HG03045 (cell line): Measurements from ENCODE around the gene PNMA8B.
"Not testable (repeated sequence)": the region's sequence is repeated elsewhere in the genome, so short reads cannot be mapped to it uniquely, and the experiment has no call there.

ENCODE experiments used
- ATAC-seq: cut with Tn5 transposase; IDR thresholded peaks from one replicate; pipeline ENCODE4 v1.9.1; 2021; ENCODE audit warnings: mild to moderate bottlenecking, moderate library complexity; ENCODE audit not compliant: unreplicated experiment

Gene PNMA8B, protein sequence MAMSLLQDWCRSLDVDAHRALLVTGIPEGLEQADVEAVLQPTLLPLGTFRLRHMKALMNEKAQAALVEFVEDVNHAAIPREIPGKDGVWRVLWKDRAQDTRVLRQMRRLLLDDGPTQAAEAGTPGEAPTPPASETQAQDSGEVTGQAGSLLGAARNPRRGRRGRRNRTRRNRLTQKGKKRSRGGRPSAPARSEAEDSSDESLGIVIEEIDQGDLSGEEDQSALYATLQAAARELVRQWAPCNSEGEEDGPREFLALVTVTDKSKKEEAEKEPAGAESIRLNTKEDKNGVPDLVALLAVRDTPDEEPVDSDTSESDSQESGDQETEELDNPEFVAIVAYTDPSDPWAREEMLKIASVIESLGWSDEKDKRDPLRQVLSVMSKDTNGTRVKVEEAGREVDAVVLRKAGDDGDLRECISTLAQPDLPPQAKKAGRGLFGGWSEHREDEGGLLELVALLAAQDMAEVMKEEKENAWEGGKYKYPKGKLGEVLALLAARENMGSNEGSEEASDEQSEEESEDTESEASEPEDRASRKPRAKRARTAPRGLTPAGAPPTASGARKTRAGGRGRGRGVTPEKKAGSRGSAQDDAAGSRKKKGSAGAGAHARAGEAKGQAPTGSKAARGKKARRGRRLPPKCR

DNA sequence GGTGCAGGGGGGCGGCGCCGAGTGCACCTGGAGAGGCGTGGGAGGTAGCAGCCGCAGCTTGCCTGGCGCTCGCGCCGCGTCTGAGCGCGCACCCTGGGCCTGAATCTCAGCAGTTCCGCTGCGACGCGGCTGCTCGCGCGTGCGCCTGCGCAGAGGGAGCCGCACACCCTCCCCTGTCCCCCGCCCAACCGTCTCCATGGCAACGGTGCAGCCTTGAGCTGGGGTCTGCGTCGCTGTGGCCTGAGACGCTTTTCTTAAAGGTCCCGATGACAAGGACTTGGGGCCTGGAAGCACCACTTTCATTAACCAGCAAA lies at the start of gene PNMA8B:
TSS of gene PNMA8B (minus strand) at position 82 of the 314 bp plus-strand sequence. CDS start 402 bp downstream, outside the sequence.
- no peak for ATAC-seq

DNA sequence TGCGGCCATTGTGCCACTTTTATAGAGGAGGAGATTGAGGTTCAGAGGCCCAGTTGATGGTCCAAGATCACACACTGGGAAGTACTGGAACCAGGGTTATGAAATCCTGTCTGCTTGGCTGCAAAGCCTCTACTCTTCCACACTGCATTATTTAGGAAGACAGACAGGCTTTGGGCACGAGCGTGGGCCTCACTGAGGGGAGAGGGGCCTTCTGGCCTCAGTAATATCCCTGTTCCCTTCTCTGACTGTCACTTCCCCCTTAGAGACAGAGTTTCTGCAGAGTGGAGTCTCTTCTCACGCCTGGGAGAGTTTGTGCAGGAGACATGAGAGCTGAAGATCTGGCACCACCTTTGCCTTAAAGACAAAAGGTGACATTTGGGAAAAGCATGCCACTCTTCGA lies 49.0 kb upstream of the PNMA8B start:
- ATAC-seq, result no peak

DNA sequence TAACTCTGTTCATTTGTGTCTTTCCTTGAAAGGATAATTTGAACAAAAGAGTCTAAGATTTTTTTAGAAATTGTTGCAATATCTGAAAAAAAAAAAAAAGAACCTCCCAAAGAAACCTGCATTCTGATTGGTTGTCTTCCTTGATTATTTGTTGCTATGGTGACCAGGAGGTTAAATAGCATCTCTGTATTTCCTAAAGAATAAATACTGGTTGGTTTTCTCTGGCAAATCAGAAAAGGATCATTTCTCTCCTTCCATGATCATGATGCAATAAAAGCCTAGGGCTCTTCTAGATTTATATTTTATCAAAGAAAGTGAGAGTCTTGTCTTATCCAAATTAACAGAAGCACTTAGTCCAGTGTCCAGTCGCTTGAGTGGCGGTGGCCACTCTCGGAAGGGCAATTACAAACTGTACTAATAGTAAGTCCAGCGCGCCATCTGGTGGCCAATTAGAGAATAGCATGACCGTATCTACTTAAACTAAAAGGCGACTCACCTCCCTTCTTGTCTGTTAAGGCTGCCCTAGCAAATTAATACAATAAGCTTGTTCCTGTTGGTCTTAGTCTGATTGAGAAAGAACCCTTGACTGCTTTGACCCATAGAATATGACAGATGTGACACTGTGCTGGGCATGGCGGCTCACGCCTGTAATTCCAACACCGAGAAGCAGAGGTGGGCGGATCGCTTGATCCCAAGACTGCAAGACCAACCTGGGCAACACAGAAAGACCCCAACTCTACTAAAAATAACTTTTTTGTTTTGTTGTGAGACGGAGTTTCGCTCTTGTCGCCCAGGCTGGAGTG lies 47.0 kb upstream of the PNMA8B start:
- no peak for ATAC-seq

DNA sequence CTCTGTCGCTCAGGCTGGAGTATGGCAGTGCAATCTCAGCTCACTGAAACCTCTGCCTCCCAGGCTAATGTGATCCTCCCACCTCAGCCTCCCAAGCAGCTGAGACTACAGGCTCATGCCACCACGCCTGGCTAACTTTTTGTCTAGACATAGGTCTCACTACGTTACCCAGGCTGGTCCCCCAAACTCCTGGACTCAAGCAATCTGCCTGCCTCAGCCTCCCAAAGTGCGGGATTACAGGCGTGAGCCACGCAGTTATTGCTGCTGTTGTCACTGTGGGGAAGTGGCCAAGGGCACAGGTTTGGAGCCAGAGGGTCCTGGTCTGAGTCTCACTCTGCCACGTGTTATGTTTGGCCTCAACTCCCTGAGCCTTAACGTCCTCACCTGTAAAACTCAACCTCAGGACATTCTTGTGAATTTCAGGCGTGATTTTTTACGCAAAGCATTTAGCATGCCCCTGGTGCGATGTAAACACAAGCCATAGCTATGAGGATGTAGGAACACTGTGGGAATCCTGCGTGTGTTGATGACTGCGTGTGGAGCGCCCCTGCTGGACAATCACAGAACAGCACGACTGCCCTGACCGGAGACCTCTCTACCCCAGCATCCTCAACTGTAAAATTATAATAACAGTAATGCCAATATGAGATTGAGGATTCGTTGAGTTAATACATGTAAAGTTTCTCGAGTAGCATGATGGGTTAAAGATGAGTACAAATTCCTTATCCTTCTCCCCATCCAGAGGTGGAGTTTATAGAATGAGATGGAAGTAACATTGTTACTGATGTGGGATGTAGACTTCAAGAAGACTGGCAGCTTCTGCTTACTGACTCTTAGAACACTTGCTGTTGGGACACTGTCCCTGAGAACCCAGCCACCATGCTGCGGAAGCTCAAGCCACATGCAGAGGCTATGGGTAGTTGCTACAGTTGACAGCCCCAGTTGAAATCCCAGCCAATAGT lies 41.8 kb upstream of the PNMA8B start:
- ATAC-seq, result no peak

DNA sequence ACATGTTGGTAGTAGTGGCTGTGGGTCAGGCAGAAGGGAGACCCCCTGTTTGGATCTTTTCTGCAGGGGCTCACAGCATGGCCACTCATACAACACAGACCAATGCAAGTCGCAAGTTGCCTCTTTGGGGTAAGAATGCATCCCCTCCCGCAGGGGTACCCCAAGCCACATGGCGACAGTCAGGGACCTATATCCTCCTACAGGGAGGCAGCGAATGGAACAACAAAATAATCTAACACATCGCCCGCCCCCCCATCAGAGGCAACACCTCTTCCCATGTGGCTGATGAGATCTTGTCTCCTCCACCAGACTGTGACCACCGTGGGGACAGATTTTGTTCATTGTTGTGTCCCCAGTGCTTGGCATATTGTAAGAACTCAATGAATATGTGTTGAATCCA lies 40.7 kb upstream of the PNMA8B start:
- ATAC-seq, result no peak

DNA sequence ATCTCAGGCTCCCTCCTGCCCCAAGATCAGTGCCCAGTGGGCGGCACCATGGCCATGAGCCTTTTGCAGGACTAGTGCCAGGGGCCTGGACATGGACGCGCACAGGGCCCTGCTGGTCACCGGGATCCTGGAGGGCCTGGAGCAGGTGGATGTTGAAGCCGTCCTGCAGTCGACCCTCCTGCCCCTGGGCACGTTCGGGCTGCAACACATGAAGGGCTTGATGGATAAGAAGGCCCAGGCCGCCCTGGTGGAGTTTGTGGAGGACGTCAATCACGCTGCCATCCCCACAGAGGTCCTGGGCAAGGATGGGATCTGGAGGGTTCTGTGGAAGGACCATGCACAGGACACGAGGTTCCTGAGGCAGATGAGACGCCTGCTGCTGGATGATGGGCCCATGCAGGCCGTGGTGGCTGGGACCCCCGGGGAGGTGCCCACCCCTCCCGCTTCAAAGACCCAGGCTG lies 38.0 kb upstream of the PNMA8B start:
- no peak for ATAC-seq

DNA sequence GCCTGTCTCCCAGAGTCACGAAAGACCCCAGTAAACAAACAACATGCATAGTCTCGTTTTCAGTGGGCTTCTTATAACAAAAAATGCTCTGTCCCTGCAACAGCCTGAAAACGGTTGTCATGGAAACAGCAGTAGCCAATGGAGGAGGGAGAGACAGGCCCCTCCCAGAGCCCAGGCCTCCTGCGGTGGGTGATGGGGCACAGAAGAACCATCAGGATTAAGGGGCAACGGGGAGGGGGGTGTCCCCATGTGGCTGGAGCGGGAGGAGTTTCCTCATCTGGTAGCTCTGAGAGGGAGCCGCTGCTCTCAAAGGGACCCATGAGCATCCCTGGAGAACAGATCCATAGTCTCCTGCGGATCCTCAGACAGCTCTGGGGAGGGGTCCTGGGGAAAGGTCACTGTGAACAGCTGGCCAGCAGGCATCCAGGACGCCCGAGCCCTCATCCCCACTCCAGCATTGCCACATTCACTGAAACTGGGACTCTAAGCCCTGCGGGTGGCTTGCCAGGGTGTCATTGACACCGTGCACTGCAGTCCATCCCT lies 37.5 kb upstream of the PNMA8B start:
- ATAC-seq, result no peak

DNA sequence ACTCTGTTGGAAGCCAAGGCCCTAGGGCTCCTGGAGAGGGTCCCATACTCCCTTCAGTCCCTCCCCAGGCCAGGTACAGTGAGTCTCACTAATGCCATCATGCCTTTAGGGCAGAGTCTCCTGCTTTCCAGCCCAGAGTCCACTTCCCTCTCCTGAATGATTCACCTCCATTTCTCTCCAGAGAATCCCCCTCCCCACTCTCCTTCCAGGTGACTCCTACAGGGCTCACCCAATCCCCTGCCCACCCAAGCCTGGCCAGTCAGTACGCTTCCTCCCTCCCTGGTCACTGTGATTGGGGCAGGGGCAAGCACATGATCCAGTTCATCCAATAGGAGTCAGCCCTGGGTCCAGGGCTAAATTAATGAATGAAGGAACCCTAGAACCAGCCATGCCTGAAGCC lies 35.0 kb upstream of the PNMA8B start:
- ATAC-seq, result no peak

DNA sequence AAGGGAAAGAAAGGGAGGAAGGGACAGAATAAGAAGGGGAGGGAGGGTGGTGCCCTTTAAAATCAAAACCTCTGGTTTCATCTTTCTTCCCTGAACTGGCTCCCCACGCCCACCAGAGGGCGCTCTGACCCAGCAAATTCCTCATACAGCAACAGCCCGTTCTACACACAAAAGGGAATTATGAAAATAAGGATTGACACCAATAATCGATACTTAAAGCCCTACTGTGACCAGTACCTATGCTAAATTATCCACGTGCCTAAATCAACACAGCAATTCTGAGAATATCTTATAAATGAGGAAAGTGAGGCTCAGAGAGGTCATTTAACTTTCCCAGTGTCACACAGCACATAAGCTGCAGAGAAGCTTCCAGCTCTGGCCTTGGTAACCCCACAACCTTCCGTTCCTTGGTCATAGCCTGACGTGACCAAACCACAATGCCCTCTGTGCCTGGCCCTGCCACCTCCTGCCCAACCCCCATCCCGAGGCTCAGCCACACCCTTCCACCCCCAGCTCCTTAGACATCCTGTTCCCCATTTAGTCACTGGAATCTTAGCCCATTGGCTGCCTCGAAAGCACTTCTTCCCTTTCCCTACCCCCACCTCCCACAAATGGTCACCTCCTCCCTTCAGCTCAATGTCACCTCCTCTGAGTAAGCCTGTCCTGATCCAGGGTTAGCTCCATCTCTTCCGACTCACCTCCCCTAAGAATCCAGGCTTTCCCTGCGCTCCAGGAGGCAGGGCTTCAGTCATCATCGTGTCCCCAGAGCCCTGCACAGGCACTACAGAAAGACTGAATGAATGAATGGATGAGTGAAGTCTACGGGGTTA lies 34.2 kb upstream of the PNMA8B start:
- no peak for ATAC-seq

DNA sequence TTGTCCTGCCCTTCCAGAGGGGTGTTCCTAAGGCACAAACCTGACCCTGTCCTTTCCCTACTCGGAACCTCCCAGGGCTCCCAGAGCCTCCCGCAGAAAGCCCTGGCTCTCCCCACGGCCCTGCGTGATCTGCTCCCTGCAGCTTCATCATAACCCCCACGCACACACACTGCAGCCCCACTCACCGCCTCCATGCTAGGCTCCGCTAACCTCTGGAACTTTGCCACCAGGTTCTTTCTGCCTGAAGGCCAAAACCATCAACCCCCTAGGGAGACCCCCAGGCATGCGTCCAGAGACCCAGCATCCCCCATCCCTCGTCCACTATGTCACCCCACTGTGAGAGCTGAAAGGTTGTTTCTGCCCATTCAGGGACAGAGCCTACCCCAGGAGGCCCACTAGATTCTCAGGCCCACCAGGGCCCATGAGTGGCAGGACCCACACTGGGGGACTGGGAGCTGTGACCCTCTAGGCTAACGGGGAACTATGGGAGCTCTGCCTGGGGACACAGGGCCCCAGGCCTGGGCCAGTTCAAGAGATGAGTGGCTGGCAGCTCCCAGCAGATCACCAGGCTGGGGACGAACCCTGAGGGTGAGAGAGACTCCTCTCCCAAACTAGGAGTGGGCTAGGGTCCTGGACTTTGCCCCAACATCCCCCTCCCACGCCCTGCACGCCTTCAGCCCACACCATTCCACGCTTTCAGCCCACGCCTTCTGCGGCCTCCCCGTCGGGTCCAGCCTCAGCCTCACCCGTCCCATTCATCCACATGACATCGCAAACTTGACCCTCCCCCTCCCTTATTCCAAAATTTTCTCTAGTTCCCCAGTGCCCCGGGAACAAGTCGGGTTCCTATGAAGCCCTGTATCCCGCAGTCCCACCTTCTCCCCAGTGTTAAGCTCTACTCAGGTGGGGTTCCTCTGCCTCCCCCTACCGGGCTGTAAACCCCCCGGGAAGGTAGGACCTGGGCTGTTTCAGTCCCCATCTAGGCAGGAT lies 33.2 kb upstream of the PNMA8B start:
- no peak for ATAC-seq

DNA sequence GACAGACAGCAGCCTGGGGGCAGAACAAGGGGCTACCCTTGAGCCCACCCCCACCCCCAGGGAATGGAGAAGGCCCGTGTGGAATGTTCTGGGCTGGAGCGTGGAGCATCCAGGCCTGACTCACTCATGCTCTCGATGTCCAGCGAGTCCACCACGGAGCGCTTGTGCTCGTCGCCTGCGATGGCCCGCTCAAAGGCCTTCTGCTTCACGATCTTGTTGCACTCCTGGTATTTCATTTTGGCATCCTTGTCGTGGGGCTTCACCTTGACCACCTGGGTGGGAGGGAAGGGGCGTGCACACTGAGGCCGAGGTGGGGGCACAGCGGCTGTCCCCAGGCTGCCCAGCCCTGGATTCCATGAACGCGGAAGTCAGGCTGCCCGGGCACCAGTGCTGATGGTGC lies 31.1 kb upstream of the PNMA8B start:
- ATAC-seq, result not testable (repeated sequence)

DNA sequence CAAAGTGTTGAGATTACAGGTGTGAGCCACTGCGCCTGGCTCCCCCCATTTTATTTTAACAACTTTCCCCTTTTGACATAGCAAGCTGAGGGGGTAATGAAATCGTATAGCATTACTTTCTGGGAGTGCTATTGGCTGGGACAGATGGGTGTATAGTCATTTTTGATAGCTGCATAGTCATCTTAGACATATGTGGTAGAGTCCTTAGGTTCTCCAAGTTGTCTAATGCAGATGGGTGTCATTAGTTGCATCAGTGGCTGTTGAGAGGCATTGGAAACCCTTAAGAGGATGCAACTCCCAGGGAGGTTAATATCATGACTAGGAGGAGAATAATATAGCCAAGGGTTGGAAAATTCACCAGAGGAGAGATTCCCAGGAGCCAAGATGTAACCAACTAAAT lies 28.6 kb upstream of the PNMA8B start:
- no peak for ATAC-seq

DNA sequence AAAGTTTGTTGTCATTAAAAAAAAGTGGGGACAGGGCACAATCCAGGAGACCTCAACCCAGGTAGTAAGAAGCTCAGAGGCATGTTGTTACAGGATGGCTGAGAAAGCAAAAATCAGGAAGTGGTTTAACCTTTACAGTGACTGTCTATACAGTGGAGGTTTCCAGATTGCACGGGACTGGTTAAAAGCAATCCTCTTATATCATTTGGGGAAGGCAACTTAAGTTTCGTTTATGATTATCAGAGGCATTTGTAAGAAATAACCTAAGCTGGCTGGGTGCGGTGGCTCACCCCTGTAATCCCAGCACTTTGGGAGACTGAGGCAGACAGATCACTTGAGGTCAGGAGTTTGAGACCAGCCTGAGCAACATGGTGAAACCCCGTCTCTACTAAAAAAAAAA lies 27.3 kb upstream of the PNMA8B start:
- not testable (repeated sequence) for ATAC-seq

DNA sequence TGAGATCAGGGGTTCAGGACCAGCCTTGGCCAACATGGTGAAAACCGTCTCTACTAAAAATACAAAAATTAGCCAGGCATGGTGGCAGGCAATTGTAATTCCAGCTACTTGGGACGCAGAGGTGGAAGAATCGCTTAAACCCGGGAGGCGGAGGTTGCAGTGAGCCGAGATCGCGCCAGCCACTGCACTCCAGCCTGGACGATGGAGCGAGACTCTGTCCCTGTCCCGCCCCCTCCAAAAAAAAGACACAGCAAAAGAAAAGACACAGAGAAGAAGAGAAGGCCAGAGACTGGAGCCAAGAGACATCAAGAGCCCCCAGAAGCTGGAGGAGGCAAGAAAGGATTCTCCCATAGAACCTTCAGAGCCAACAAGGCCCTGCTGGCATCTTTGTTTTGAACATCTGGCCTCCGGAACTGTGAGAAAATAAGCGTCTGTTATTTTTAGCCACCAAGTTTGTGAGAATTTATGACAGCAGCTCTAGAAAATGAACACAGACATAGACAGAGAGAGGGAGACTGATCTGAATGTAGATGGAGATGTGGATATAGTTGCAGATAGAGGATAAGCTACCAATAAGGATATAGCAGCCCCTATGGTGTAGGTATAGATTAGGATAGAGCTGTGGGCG lies 25.7 kb upstream of the PNMA8B start:
- ATAC-seq, result no peak

DNA sequence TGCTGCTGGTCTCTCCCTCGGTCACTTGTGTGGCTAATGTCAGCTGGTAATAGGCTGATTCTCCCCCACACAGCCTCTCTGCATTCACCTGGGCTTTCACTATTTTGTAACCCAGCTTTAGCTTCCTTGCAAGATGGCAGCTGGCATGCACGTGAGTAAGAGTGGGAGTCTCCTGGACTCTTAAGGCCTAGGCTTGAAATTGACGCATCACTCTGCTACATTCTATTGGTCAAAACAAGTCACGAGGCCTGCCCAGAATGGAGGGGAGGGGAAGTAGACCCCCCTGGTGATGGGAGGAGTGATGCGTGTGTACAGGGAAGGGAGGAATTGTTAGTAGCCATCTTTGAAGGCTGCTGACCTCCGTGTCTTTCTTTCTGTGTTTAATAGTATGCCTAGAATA lies 24.9 kb upstream of the PNMA8B start:
- ATAC-seq, result no peak

DNA sequence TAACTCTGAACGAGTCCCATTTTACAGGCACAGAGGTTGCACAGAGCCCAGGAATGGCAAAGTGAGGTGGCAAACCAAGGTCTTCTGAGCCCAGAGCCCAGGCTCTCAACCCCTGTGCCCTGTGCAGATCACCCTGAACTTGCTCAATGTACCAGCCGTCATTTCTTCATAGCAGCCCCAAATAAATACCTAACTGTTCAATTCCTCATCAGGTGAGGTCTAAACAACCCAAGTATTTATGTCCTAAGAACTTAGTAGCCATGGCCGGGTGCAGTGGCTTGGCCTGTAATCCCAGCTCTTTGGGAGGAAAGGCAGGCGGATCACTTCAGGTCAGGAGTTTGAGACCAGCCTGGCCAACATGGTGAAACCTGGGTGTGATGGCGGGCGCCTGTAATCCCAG lies 21.8 kb upstream of the PNMA8B start:
- ATAC-seq, result no peak

DNA sequence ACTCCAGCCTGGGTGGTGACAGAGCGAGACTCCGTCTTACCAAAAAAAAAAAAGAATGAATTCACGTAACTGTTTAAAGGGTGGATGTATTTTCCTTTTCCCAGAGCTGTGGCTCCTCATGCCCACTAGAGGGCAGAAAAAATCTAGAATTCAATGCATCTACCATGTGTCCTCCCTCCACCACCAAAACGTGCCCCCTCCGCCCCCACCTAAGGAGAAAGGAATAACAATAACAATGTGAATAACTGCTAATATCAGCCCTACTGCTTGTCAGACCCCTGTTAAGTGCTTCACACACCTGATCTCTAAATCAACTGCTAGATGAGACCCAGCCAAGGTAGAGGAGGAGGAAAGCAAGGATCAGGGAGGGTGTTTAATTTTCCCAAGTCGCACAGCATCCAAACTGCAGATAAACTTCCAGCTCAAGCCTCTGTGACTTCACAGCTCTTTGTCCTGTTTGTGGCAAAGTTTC lies 20.2 kb upstream of the PNMA8B start:
- no peak for ATAC-seq

DNA sequence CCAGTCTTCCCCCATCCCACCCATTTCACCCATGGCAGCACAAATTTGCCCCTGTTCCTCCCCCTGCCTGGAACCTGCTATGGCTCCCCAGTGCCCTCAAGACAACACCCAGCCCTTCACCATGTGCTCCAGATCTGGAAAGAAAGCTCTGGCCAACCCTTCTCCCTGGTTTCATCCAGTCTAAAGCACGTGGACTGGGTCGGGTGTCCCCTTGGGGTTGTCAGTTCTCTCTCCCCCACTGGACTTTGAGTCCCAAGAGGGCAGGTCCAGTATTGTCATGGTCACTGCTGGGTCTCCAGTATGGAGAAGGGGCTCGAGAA lies 19.6 kb upstream of the PNMA8B start:
- ATAC-seq, result no peak
